ENCODE measurements around the gene NSDHL. TPM values are rescaled to one million over a fixed set of nuclear protein-coding genes. Genes with fewer than 3 reads are reported as not detected.
A peak's percentile ranks its signal among the peaks of the same experiment; 100 is the strongest.

The NSDHL gene
- total RNA-seq, 1 experiment from 2014 or later, result 55.1 TPM

DNA sequence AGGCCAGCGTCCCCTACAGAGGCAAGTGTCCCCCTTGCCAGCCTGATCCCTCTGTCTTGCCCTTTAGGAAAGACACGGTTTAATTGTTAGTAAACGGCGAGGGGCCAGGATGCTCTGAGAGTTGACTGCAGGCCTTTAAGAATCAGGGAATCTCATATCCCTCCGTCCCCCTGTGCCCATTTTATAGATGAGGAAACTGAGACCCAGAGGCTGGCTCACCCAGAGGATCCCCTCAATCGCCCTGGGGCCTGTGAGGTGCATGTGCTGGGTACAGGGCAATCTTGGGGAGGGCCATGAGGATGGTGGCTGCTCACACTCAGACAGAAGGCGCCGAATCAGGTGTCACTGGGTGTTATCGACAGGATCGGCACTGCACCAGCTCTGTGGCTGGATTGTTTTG is 67.6 kb downstream of the NSDHL start:
- ChIA-PET POLR2A (ENCODE audit: unreplicated experiment) (no interaction called here), CTCF (no interaction called here)
- H2AFZ ChIP-seq, result peak overlapping the region; percentile 76
- peaks cover 36% of the 10 kb centered on the region for H3F3A ChIP-seq (ENCODE audit: insufficient read depth, low read depth)
- no peaks in the 10 kb centered on the region for H3K27me3 ChIP-seq (ENCODE audit: insufficient read depth, low read depth)
- H3K79me2 ChIP-seq (ENCODE audit: low read depth), result peaks cover 11% of the 10 kb centered on the region; the same call in 1 of the 2 replicates
- TF ChIP-seq CTCF (conservative IDR thresholded peaks at IDR 0.05) (no peak), EZH2 (IDR thresholded peaks at IDR 0.05; ENCODE audit: low read depth) (no peak)
- peaks cover 70% of the 10 kb centered on the region for H3K4me1 ChIP-seq (replicated peaks; ENCODE audit: insufficient read depth)
- DNase-seq, result no peak
- intact Hi-C loops (cut with micrococcal nuclease; ENCODE audit: unreplicated experiment), result no loop called here
- TSS peak; percentile 44 for BruUV-seq (replicated peaks)
- H3K9me3 ChIP-seq (ENCODE audit: insufficient read depth, low read depth), result no peaks in the 10 kb centered on the region
- peak overlapping the region; percentile 91 for H3K4me2 ChIP-seq
- H4K20me1 ChIP-seq (ENCODE audit: insufficient read depth), result no peaks in the 10 kb centered on the region
- H3K9me2 ChIP-seq (ENCODE audit: insufficient read depth), result no peaks in the 10 kb centered on the region
- no peak overlapping the region for H3K27ac ChIP-seq
- peak overlapping the region; percentile 63 for H3K4me3 ChIP-seq
- H3K36me3 ChIP-seq (ENCODE audit: low read depth), result no peaks in the 10 kb centered on the region

- H3K27ac ChIP-seq, result no peak overlapping the region
- peaks cover 36% of the 10 kb centered on the region for H3F3A ChIP-seq (ENCODE audit: insufficient read depth, low read depth)
- H3K9me2 ChIP-seq (ENCODE audit: insufficient read depth), result no peaks in the 10 kb centered on the region
- H3K4me3 ChIP-seq, result no peak overlapping the region
- H3K36me3 ChIP-seq (ENCODE audit: low read depth), result no peaks in the 10 kb centered on the region
- BruUV-seq (replicated peaks), result no TSS peak
- H3K27me3 ChIP-seq (ENCODE audit: insufficient read depth, low read depth), result no peaks in the 10 kb centered on the region
- H3K4me2 ChIP-seq, result peak overlapping the region; percentile 91
- intact Hi-C loops (cut with micrococcal nuclease; ENCODE audit: unreplicated experiment), result no loop called here
- H3K79me2 ChIP-seq (ENCODE audit: low read depth), result peaks cover 11% of the 10 kb centered on the region; the same call in 1 of the 2 replicates
- CTCF ChIA-PET, result interaction anchor here (0.5 kb wide), 1 partner anchor 1046 kb away, joined by 3 read pairs; no protein-coding TSS in a partner anchor
- H3K9me3 ChIP-seq (ENCODE audit: insufficient read depth, low read depth), result no peaks in the 10 kb centered on the region
- peaks cover 62% of the 10 kb centered on the region for H3K4me1 ChIP-seq (replicated peaks; ENCODE audit: insufficient read depth)
- DNase-seq, result no peak
- TF ChIP-seq EZH2 (IDR thresholded peaks at IDR 0.05; ENCODE audit: low read depth), result no peak
- no peak for TF ChIP-seq CTCF (conservative IDR thresholded peaks at IDR 0.05)
- POLR2A ChIA-PET (ENCODE audit: unreplicated experiment), result interaction anchor here (0.6 kb wide), 1 partner anchor 44 kb away, joined by 7 read pairs; no protein-coding TSS in a partner anchor
- no peaks in the 10 kb centered on the region for H4K20me1 ChIP-seq (ENCODE audit: insufficient read depth)
- H2AFZ ChIP-seq, result no peak overlapping the region
These were observed 68.4 kb downstream of the NSDHL start for GRCh38 chrX:152899111-152899873.

GRCh38 chrX:152899874-152900719 is 69.2 kb downstream of the NSDHL start:
- H3K9me3 ChIP-seq (ENCODE audit: insufficient read depth, low read depth), result no peaks in the 10 kb centered on the region
- ChIA-PET CTCF (interaction anchor here (0.5 kb wide), 1 partner anchor 1045 kb away, joined by 3 read pairs; no protein-coding TSS in a partner anchor), POLR2A (ENCODE audit: unreplicated experiment) (interaction anchor here (0.6 to 0.7 kb wide), 2 partner anchors 40 to 43 kb away, joined by 3 to 7 read pairs; no protein-coding TSS in a partner anchor)
- peaks cover 29% of the 10 kb centered on the region for H3F3A ChIP-seq (ENCODE audit: insufficient read depth, low read depth)
- H3K36me3 ChIP-seq (ENCODE audit: low read depth), result no peaks in the 10 kb centered on the region
- TF ChIP-seq CTCF (conservative IDR thresholded peaks at IDR 0.05), result no peak
- TF ChIP-seq EZH2 (IDR thresholded peaks at IDR 0.05; ENCODE audit: low read depth), result no peak
- H3K4me1 ChIP-seq (replicated peaks; ENCODE audit: insufficient read depth), result peaks cover 54% of the 10 kb centered on the region
- peaks cover 11% of the 10 kb centered on the region; the same call in 1 of the 2 replicates for H3K79me2 ChIP-seq (ENCODE audit: low read depth)
- H3K4me2 ChIP-seq, result no peak overlapping the region
- no peak for DNase-seq
- H3K27me3 ChIP-seq (ENCODE audit: insufficient read depth, low read depth), result no peaks in the 10 kb centered on the region
- H3K4me3 ChIP-seq, result no peak overlapping the region
- intact Hi-C loops (cut with micrococcal nuclease; ENCODE audit: unreplicated experiment), result no loop called here
- H2AFZ ChIP-seq, result no peak overlapping the region
- BruUV-seq (replicated peaks), result no TSS peak
- H4K20me1 ChIP-seq (ENCODE audit: insufficient read depth), result no peaks in the 10 kb centered on the region
- no peaks in the 10 kb centered on the region for H3K9me2 ChIP-seq (ENCODE audit: insufficient read depth)
- no peak overlapping the region for H3K27ac ChIP-seq
